Fibroblast of the aortic adventitia (primary cell): ENCODE results near the gene NSD1. TPM values are rescaled to one million over a fixed set of nuclear protein-coding genes. Genes with fewer than 3 reads are reported as not detected.

ENCODE experiments used
- DNase-seq: peaks from one replicate; pipeline ENCODE4 v3.0.0-alpha.2; 2010; ENCODE audit warnings: low read depth
- H3K4me3 ChIP-seq: 2 replicates; pipeline ENCODE4 v1.5.1; 2011; ENCODE audit warnings: low read depth, mild to moderate bottlenecking, control low read depth, low read length, moderate library complexity
- total RNA-seq: library from RNA; depleted of rRNA; stranded (reverse); fragments of >200 nt; gene quantifications from 2 replicates; pipeline ENCODE4 v1.2.3, GENCODE V29; 2012; ENCODE audit warnings: low replicate concordance
- TF ChIP-seq, protein P1 (sequence below): IDR thresholded peaks from 2 replicates; pipeline ENCODE4 v1.5.1; 2011; ENCODE audit warnings: mild to moderate bottlenecking, low read length, control low read depth, inconsistent platforms; ENCODE audit not compliant: insufficient read depth

Gene NSD1
- total RNA-seq, 1 donor, result 50.3 TPM

DNA sequence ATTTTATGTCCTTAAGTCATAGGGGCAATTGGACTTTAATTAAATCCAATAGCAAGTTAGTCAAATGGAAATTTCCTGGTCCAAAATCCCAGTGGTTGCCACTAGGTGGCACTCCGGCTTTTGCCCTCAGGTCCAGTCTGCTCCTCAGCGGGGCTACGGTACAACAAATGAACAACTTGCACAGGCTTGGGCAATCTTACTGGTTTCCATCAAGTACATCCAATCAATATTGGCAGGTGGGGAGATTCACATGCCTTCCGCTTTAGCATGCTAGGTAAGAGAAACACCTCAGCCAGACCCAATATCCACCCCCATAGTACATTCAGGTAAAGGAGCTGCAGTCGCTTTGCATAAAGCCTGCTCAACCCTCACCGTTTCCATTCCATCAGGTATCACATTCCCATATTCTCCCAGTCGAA lies 184.4 kb downstream of the NSD1 start:
- H3K4me3 ChIP-seq, result no peak overlapping the region
- DNase-seq, result peak; percentile 81
- TF ChIP-seq, protein P1, sequence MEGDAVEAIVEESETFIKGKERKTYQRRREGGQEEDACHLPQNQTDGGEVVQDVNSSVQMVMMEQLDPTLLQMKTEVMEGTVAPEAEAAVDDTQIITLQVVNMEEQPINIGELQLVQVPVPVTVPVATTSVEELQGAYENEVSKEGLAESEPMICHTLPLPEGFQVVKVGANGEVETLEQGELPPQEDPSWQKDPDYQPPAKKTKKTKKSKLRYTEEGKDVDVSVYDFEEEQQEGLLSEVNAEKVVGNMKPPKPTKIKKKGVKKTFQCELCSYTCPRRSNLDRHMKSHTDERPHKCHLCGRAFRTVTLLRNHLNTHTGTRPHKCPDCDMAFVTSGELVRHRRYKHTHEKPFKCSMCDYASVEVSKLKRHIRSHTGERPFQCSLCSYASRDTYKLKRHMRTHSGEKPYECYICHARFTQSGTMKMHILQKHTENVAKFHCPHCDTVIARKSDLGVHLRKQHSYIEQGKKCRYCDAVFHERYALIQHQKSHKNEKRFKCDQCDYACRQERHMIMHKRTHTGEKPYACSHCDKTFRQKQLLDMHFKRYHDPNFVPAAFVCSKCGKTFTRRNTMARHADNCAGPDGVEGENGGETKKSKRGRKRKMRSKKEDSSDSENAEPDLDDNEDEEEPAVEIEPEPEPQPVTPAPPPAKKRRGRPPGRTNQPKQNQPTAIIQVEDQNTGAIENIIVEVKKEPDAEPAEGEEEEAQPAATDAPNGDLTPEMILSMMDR, result peak; percentile 89

DNA sequence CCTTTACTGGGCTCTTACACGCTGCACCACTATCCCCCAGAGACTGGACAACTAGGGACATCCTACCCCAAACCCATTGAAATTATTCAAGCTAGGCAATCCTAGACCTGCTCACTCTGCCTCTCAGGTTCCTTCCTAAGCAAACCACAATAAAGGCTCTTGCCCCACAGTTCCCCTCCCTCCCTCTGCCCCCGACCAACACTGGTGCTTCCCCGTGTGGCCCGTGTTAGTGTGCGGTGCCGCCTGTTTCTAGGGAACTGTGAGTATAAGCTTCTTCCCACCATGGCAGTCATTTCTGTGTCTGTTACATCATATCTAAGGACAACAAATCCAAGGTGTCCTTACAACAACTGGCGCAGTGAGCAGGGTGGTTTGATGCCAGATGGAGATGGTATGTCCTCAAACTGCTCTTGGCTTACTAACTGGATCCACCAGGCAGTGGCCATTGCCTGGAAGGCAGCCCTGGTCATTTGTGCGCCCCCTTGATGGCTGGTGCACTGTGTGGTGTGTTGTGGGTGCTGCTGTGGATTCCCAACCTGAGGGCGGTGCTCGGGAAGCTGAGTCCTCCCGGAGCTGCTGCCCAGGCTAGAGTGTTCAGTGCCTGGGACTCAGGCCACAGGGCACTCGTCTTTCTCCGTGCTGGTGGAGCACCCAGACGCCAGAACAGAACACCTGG lies 186.5 kb downstream of the NSD1 start:
- TF ChIP-seq, protein P1, result no peak
- DNase-seq, result no peak
- H3K4me3 ChIP-seq, result no peak overlapping the region

DNA sequence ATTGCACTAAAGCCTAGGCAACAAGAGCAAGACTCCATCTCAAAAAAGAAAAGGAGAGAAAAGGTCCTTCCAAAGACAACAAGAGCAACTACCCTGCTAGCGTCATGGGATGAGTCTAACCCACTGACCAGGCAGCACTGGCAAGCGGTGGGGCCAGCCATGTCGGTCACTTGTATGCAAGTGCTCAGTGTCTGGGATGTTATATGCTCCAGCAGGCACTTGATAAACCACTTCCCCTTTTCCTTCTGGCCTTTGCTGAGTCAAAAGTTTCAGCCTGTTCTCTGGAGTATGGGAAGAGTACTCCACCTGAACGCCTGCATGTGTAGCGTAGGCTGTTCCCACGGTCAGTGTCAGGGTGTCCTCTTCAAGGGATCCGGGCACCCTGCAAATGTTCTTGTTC lies 187.3 kb downstream of the NSD1 start:
- no peak for DNase-seq

DNA sequence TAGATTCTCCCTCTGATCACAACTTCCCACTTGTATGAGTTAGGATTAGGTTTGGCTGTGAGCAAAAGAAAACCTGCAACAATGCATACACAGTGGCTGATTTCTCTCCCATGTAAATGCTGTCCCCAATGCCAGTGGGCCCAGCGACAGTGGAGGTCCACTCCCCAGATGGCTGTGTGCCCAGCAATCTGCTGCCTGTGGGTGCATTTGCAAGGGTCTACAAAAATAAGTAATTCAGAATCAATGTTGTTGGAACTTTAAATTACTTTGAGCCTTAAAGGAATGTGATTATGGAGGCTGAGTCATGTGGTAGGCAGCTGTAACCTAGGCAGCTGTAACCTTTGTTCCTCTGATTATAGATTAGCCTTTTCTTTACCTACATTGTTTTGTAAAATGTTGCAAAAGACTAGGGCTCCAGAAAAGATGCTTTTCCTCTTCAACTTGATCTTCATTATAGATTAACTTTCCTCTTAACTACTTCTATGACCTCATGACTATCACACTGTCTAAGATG lies 192.4 kb downstream of the NSD1 start:
- DNase-seq, result no peak

More for the DNA sequence above, 187.3 kb downstream of the NSD1 start:
- TF ChIP-seq, protein P1, result no peak
- no peak overlapping the region for H3K4me3 ChIP-seq

DNA sequence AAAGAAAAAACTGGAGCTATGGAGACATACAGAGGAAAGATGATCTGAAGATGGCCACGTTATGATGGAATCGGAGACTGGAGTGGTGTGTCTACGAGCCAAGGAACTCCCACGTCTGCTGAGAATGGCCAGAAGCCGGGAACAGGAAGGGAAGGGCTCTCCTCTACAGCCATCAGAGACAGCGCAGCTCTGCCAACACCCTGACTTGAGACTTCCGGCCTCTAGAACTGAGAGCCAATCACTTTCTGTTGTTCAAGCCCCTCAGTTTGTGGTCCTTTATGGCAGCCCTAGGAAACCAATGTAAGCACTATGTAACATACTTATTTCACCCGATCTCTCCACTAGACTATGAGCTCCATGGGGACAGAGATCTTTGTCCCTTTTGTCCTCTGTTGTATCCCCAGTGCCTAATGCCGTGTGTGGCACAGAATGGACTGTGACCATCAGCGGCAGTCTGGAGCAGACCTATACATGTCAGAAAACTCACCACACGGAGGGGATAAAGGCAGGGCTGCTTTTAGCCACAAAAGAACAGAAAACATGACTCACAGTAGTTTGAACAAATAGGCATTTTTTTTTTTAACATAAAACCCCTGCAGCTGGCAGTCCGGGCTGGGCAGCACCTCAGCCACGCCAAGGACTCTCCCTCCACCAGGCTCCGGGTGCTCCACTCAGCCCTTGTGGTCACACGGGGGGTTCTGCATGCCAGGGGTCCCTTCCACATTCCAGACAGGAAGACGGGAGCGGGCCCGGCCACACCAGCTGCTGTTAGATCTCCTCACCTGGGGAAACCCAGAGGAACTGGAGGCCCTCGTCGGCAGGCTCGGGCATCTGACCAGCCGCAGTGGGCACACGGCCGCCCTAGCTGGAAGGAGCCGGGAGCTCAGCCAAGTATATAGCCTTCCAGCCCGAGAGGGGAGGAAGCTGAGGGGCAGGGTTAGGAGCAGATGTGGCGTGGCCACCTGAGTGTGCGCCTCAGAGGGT lies 194.3 kb downstream of the NSD1 start:
- TF ChIP-seq, protein P1, result no peak
- no peak overlapping the region for H3K4me3 ChIP-seq

More for the DNA sequence above, 192.4 kb downstream of the NSD1 start:
- no peak overlapping the region for H3K4me3 ChIP-seq
- TF ChIP-seq, protein P1, result no peak

DNA sequence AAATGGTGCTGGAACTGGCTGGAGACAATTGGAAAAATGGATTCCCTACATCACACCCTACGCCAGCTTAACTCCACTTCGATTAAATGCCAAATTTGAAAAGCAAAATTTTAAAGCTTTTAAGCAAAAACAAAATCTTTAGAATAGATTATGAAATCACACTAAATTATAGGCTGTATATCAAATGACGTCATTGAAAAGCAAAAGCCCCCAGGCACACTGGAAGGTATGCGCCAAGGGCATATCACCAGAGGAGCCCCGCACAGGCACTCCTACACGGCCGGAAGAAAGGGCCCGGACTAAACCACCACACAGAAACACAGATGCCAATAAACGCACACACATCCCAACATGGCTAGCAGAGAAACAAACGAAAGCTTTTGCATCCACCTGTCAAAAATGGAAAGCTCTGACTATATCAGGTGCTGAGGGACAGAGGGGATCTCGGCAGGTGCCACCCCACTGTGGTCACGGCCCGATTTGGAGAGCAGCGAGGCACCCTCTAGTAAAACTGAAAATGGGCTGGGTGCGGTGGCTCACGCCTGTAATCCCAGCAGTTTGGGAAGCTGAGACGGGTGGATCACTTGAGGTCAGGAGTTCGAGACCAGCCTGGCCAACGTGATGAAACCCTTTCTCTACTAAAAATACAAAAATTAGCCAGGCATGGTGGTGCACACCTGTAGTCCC lies 195.1 kb downstream of the NSD1 start:
- no peak for DNase-seq
- TF ChIP-seq, protein P1, result no peak
- no peak overlapping the region for H3K4me3 ChIP-seq

More for the DNA sequence above, 194.3 kb downstream of the NSD1 start:
- peak; percentile 77 for DNase-seq
